B cell (primary cell): Measurements from ENCODE around the gene ZC3H18.

Source experiments
- EZH2 ChIP-seq: IDR thresholded peaks from 2 replicates; pipeline ENCODE4 v1.6.1; 2012; ENCODE audit warnings: borderline replicate concordance, low read depth, mild to moderate bottlenecking, moderate library complexity, low read length; ENCODE audit not compliant: insufficient read depth, poor library complexity, severe bottlenecking
- TF ChIP-seq, protein P1 (sequence below): fragments of 200-600 bp; IDR thresholded peaks from one replicate; pipeline ENCODE4 v1.8.0; 2022; ENCODE audit warnings: antibody characterized with exemption, mild to moderate bottlenecking

DNA sequence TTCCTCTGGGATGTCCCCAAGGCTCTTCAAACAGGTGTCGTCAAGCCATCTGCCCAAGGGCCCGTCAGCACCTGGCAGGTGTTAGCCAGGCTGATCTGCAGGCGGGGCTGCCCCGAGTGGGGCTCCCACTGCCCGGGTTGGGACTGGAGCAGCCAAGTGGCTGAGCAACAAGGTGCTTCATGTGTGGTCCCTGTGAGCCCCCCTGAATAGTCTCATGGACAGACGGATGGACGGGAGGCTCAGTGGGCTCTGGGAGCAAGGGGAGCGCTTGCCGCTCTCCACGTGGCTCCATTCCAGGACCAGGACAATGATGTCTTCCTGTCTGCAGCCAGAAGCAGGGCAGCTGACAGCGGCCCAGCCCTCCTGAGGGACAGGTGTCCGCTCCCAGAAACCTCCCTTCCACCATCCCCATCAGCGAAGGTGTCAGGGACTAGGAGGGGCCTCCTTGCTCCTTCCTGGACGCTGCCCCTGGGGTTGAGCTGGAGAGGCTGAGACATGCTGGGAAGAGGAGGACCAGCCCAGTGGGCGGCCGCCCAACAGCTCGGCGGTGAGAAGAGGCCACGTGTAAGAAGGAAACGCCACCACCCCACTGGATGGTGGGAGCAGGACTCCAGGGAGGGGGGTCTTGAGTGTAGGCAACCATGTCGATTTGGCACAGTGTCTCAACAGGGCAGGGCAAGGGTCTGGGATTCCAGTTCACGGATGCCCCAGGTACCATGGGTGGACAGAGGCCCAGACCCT, 106.5 kb downstream of the ZC3H18 start:
- TF ChIP-seq, protein P1, sequence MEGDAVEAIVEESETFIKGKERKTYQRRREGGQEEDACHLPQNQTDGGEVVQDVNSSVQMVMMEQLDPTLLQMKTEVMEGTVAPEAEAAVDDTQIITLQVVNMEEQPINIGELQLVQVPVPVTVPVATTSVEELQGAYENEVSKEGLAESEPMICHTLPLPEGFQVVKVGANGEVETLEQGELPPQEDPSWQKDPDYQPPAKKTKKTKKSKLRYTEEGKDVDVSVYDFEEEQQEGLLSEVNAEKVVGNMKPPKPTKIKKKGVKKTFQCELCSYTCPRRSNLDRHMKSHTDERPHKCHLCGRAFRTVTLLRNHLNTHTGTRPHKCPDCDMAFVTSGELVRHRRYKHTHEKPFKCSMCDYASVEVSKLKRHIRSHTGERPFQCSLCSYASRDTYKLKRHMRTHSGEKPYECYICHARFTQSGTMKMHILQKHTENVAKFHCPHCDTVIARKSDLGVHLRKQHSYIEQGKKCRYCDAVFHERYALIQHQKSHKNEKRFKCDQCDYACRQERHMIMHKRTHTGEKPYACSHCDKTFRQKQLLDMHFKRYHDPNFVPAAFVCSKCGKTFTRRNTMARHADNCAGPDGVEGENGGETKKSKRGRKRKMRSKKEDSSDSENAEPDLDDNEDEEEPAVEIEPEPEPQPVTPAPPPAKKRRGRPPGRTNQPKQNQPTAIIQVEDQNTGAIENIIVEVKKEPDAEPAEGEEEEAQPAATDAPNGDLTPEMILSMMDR: no peak
- TF ChIP-seq EZH2: no peak
